ENCODE measurements around the gene URAD. TPM values are rescaled to one million over a fixed set of nuclear protein-coding genes. Genes with fewer than 3 reads are reported as not detected.

URAD gene
- total RNA-seq, 1 donor from 2014 or later, result not detected

- H2AFZ ChIP-seq (ENCODE audit: low read depth, low read length), result no peak overlapping the region
- no peak overlapping the region for H3K27ac Mint-ChIP-seq (ENCODE audit: unreplicated experiment)
- DNase-seq (ENCODE audit: low read depth), result no peak
These were observed 27.0 kb downstream of the URAD start for GRCh38 chr13:27961227-27962085.

GRCh38 chr13:27960362-27961226 is 27.9 kb downstream of the URAD start:
- no peak overlapping the region for H3K4me3 ChIP-seq (ENCODE audit: insufficient read depth, low read depth, low read length)
- no peak for FAIRE-seq

More at GRCh38 chr13:27961227-27962085, 27.0 kb downstream of the URAD start:
- Mint-ChIP-seq H3K4me3 (ENCODE audit: unreplicated experiment) (no peak overlapping the region), H3K4me1 (ENCODE audit: low read depth, unreplicated experiment) (no peaks in the 10 kb centered on the region), H3K27me3 (ENCODE audit: low read depth, unreplicated experiment) (peaks cover 87% of the 10 kb centered on the region), H3K36me3 (ENCODE audit: low read depth, unreplicated experiment) (no peaks in the 10 kb centered on the region), H3K9me3 (ENCODE audit: unreplicated experiment) (no peaks in the 10 kb centered on the region)
- Histone ChIP-seq H3K27me3 (ENCODE audit: insufficient read depth, low read length) (peaks cover 91% of the 10 kb centered on the region), H3K9ac (ENCODE audit: low read length) (no peak overlapping the region), H3K4me2 (ENCODE audit: low read length) (no peak overlapping the region), H4K20me1 (ENCODE audit: insufficient read depth, low read length) (no peaks in the 10 kb centered on the region), H3K79me2 (ENCODE audit: insufficient read depth, low read length) (no peaks in the 10 kb centered on the region), H3K27ac (ENCODE audit: low read depth, low read length) (no peak overlapping the region), H3K9me3 (ENCODE audit: insufficient read depth, low read depth, low read length) (no peaks in the 10 kb centered on the region), H3K36me3 (ENCODE audit: insufficient read depth, low read length) (no peaks in the 10 kb centered on the region), H3K4me1 (ENCODE audit: insufficient read depth, low read length) (peaks cover 3% of the 10 kb centered on the region), H3K4me3 (ENCODE audit: insufficient read depth, low read depth, low read length) (no peak overlapping the region)
- no peak for FAIRE-seq
- TF ChIP-seq EZH2 (IDR thresholded peaks at IDR 0.05; ENCODE audit: insufficient read depth, low read length), result no peak
- TF ChIP-seq CTCF (IDR thresholded peaks at IDR 0.05; ENCODE audit: insufficient read depth, low read depth, low read length), result no peak

More at GRCh38 chr13:27960362-27961226, 27.9 kb downstream of the URAD start:
- Mint-ChIP-seq H3K4me3 (ENCODE audit: unreplicated experiment) (peak overlapping the region; percentile 57), H3K27ac (ENCODE audit: unreplicated experiment) (no peak overlapping the region), H3K36me3 (ENCODE audit: low read depth, unreplicated experiment) (no peaks in the 10 kb centered on the region), H3K4me1 (ENCODE audit: low read depth, unreplicated experiment) (no peaks in the 10 kb centered on the region), H3K9me3 (ENCODE audit: unreplicated experiment) (peaks cover under 1% of the 10 kb centered on the region), H3K27me3 (ENCODE audit: low read depth, unreplicated experiment) (peaks cover 86% of the 10 kb centered on the region)
- Histone ChIP-seq H3K27ac (ENCODE audit: low read depth, low read length) (no peak overlapping the region), H3K79me2 (ENCODE audit: insufficient read depth, low read length) (no peaks in the 10 kb centered on the region), H3K36me3 (ENCODE audit: insufficient read depth, low read length) (no peaks in the 10 kb centered on the region), H3K27me3 (ENCODE audit: insufficient read depth, low read length) (peaks cover 89% of the 10 kb centered on the region), H3K9ac (ENCODE audit: low read length) (no peak overlapping the region), H3K4me1 (ENCODE audit: insufficient read depth, low read length) (peaks cover 3% of the 10 kb centered on the region), H3K4me2 (ENCODE audit: low read length) (peak overlapping the region; percentile 50), H3K9me3 (ENCODE audit: insufficient read depth, low read depth, low read length) (peaks cover 2% of the 10 kb centered on the region), H4K20me1 (ENCODE audit: insufficient read depth, low read length) (no peaks in the 10 kb centered on the region), H2AFZ (ENCODE audit: low read depth, low read length) (no peak overlapping the region)
- DNase-seq (ENCODE audit: low read depth), result no peak
- TF ChIP-seq CTCF (IDR thresholded peaks at IDR 0.05; ENCODE audit: insufficient read depth, low read depth, low read length) (no peak), EZH2 (IDR thresholded peaks at IDR 0.05; ENCODE audit: insufficient read depth, low read length) (peak; percentile 87)
